HEK293 (cell line): ENCODE measurements around the gene HIRIP3.

Experiments
- AEBP2 ChIP-seq: fragments of 450-650 bp; formaldehyde crosslinking; IDR thresholded peaks from 2 replicates; pipeline ENCODE4 v1.5.1; 2016; ENCODE audit warnings: missing biosample characterization, missing genetic modification characterization, borderline replicate concordance
- BCL11B ChIP-seq: fragments of 450-650 bp; formaldehyde crosslinking; IDR thresholded peaks from 2 replicates; pipeline ENCODE4 v1.5.1; 2016; ENCODE audit warnings: low read depth, missing biosample characterization, missing genetic modification characterization
- GLIS1 ChIP-seq: fragments of 450-650 bp; formaldehyde crosslinking; IDR thresholded peaks from 2 replicates; pipeline ENCODE4 v1.5.1; 2016; ENCODE audit warnings: missing biosample characterization, missing genetic modification characterization
- KLF9 ChIP-seq: fragments of 450-650 bp; formaldehyde crosslinking; IDR thresholded peaks from 2 replicates; pipeline ENCODE4 v1.5.1; 2016; ENCODE audit warnings: missing biosample characterization, missing genetic modification characterization, low read depth
- SALL2 ChIP-seq: fragments of 450-650 bp; formaldehyde crosslinking; IDR thresholded peaks from 2 replicates; pipeline ENCODE4 v1.5.0; 2017; ENCODE audit warnings: missing biosample characterization, mild to moderate bottlenecking, missing genetic modification characterization, borderline replicate concordance
- TRIM28 ChIP-seq: IDR thresholded peaks from 2 replicates; pipeline ENCODE4 v1.6.1; 2011; ENCODE audit warnings: low read length, control low read depth, borderline replicate concordance
- WT1 ChIP-seq: fragments of 450-650 bp; formaldehyde crosslinking; IDR thresholded peaks from 2 replicates; pipeline ENCODE4 v1.5.1; 2016; ENCODE audit warnings: missing biosample characterization, missing genetic modification characterization
- ZBTB17 ChIP-seq: fragments of 450-650 bp; formaldehyde crosslinking; IDR thresholded peaks from 2 replicates; pipeline ENCODE4 v1.5.1; 2016; ENCODE audit warnings: missing biosample characterization, missing genetic modification characterization
- ZBTB26 ChIP-seq: fragments of 450-650 bp; formaldehyde crosslinking; optimal IDR thresholded peaks from 2 replicates; pipeline ENCODE3; 2016; ENCODE audit warnings: missing biosample characterization, mild to moderate bottlenecking, missing genetic modification characterization
- ZBTB8A ChIP-seq: fragments of 450-650 bp; formaldehyde crosslinking; IDR thresholded peaks from 2 replicates; pipeline ENCODE4 v1.5.1; 2016; ENCODE audit warnings: missing biosample characterization, missing genetic modification characterization
- ZEB2 ChIP-seq: fragments of 450-650 bp; formaldehyde crosslinking; IDR thresholded peaks from 2 replicates; pipeline ENCODE4 v1.5.1; 2016; ENCODE audit warnings: missing biosample characterization, missing genetic modification characterization
- ZNF146 ChIP-seq: fragments of 450-650 bp; formaldehyde crosslinking; IDR thresholded peaks from 2 replicates; pipeline ENCODE4 v1.5.1; 2016; ENCODE audit warnings: missing biosample characterization, missing genetic modification characterization
- ZNF239 ChIP-seq: fragments of 450-650 bp; formaldehyde crosslinking; IDR thresholded peaks from 2 replicates; pipeline ENCODE4 v1.5.1; 2016; ENCODE audit warnings: missing biosample characterization, missing genetic modification characterization
- ZNF280C ChIP-seq: fragments of 450-650 bp; formaldehyde crosslinking; IDR thresholded peaks from 2 replicates; pipeline ENCODE4 v1.5.1; 2016; ENCODE audit warnings: missing biosample characterization, missing genetic modification characterization
- ZNF335 ChIP-seq: fragments of 450-650 bp; formaldehyde crosslinking; conservative IDR thresholded peaks from 2 replicates; pipeline ENCODE4 v1.5.1; 2016; ENCODE audit warnings: missing biosample characterization, missing genetic modification characterization
- ZNF341 ChIP-seq: fragments of 450-650 bp; formaldehyde crosslinking; IDR thresholded peaks from 2 replicates; pipeline ENCODE4; 2016; ENCODE audit warnings: low read depth, missing biosample characterization, missing genetic modification characterization
- ZNF501 ChIP-seq: fragments of 450-650 bp; formaldehyde crosslinking; IDR thresholded peaks from 2 replicates; pipeline ENCODE4 v1.5.1; 2016; ENCODE audit warnings: missing biosample characterization, missing genetic modification characterization
- ZNF558 ChIP-seq: fragments of 450-650 bp; formaldehyde crosslinking; IDR thresholded peaks from 2 replicates; pipeline ENCODE4 v1.5.1; 2016; ENCODE audit warnings: missing biosample characterization, missing genetic modification characterization
- ZNF571 ChIP-seq: fragments of 450-650 bp; formaldehyde crosslinking; IDR thresholded peaks from 2 replicates; pipeline ENCODE4 v1.5.0; 2017; ENCODE audit warnings: missing biosample characterization, missing genetic modification characterization
- ZNF639 ChIP-seq: fragments of 450-650 bp; formaldehyde crosslinking; IDR thresholded peaks from 2 replicates; pipeline ENCODE4 v1.5.1; 2016; ENCODE audit warnings: missing biosample characterization, missing genetic modification characterization
- ZNF664 ChIP-seq: fragments of 450-650 bp; formaldehyde crosslinking; IDR thresholded peaks from 2 replicates; pipeline ENCODE4 v1.5.1; 2016; ENCODE audit warnings: missing biosample characterization, missing genetic modification characterization
- ZNF670 ChIP-seq: fragments of 450-650 bp; formaldehyde crosslinking; IDR thresholded peaks from 2 replicates; pipeline ENCODE4 v1.5.1; 2016; ENCODE audit warnings: missing biosample characterization, missing genetic modification characterization, low read depth
- ZSCAN16 ChIP-seq: fragments of 450-650 bp; formaldehyde crosslinking; IDR thresholded peaks from 2 replicates; pipeline ENCODE4 v1.5.1; 2016; ENCODE audit warnings: missing biosample characterization, missing genetic modification characterization
- TF ChIP-seq, protein P1 (sequence below): fragments of 450-650 bp; formaldehyde crosslinking; IDR thresholded peaks from 2 replicates; pipeline ENCODE4 v1.5.1; 2016; ENCODE audit warnings: missing biosample characterization, missing genetic modification characterization
- TF ChIP-seq, protein P2 (sequence below): fragments of 450-650 bp; formaldehyde crosslinking; IDR thresholded peaks from 2 replicates; pipeline ENCODE4 v1.5.1; 2016; ENCODE audit warnings: missing biosample characterization, missing genetic modification characterization
- TF ChIP-seq, protein P3 (sequence below): fragments of 450-650 bp; formaldehyde crosslinking; IDR thresholded peaks from 2 replicates; pipeline ENCODE4 v1.5.1; 2016; ENCODE audit warnings: missing biosample characterization, missing genetic modification characterization

The HIRIP3 gene

DNA sequence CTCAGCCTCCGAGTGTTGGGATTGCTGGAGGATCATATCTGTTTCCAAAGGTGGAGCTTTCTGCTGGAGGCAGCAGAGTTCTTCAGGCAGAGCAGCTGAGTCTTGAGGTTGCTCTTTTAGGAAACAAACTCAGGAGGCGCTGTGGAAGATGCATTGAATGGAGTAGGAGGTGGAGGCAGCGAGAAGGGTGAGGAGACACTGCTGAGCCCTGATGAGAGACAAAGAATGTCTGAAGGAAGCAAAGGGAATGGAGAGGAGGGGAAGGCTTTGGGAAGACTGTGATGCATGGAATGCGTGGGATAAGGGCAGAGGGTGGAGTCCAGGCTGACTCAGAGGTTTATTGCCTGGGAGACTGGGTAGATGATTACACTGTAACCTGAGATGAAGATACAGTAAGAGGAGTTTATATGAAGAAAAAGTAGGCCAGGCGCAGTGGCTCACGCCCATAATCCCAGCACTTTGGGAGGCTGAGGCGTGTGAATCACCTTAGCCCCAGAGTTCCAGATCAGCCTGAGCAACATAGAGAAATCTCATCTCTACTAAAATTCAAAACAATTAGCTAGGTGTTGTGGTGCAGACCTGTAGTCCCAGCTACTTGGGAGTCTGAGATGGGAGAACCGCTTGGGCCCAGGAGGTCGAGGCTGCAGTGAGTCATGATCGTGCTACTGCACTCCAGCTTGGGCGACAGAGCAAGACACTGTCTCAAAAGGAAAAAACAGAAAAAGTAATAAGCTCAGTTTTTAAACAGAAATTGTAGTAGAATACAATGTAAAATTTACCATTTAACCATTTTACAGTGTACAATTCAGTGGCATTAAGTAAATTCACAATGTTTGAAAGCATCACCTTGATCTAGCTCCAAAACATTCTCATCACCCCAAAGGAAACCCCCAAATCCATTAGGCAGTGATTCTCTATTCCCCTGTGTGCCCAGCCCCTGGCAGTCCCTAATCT is 51.3 kb downstream of the HIRIP3 start (continued):
- TF ChIP-seq KLF9 (tag by site-specific recombination), result peak; percentile 84
- no peak for TF ChIP-seq AEBP2 (tag by site-specific recombination)
- TF ChIP-seq, protein P1, sequence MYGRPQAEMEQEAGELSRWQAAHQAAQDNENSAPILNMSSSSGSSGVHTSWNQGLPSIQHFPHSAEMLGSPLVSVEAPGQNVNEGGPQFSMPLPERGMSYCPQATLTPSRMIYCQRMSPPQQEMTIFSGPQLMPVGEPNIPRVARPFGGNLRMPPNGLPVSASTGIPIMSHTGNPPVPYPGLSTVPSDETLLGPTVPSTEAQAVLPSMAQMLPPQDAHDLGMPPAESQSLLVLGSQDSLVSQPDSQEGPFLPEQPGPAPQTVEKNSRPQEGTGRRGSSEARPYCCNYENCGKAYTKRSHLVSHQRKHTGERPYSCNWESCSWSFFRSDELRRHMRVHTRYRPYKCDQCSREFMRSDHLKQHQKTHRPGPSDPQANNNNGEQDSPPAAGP (tag by site-specific recombination), result peak; percentile 99
- TF ChIP-seq ZBTB17 (tag by site-specific recombination), result peak; percentile 100
- no peak for TF ChIP-seq ZNF280C (tag by site-specific recombination)
- TF ChIP-seq ZEB2 (tag by site-specific recombination), result peak; percentile 99
- peak; percentile 95 for TF ChIP-seq ZBTB8A (tag by site-specific recombination)
- TF ChIP-seq ZBTB26, result peak; percentile 17
- 0 out of 2 replicates have a peak, but pooled peaks have one; percentile 28 for TF ChIP-seq ZNF501 (tag by site-specific recombination)
- TF ChIP-seq WT1 (tag by site-specific recombination), result peak; percentile 96
- TF ChIP-seq ZNF341, result peak; percentile 78
- no peak for TF ChIP-seq SALL2 (tag by site-specific recombination)
- TF ChIP-seq, protein P2, sequence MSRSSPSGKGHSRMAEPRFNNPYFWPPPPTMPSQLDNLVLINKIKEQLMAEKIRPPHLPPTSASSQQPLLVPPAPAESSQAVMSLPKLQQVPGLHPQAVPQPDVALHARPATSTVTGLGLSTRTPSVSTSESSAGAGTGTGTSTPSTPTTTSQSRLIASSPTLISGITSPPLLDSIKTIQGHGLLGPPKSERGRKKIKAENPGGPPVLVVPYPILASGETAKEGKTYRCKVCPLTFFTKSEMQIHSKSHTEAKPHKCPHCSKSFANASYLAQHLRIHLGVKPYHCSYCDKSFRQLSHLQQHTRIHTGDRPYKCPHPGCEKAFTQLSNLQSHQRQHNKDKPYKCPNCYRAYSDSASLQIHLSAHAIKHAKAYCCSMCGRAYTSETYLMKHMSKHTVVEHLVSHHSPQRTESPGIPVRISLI (tag by site-specific recombination), result 0 out of 2 replicates have a peak, but pooled peaks have one; percentile 10
- peak; percentile 20; the same call in 1 of the 2 replicates for TF ChIP-seq ZNF558 (tag by site-specific recombination)
- TF ChIP-seq ZNF239 (tag by site-specific recombination), result no peak
- TF ChIP-seq ZNF146, result no peak
- TF ChIP-seq ZNF335, result no peak
- TF ChIP-seq ZSCAN16 (tag by site-specific recombination), result no peak
- peak; percentile 99 for TF ChIP-seq TRIM28
- TF ChIP-seq GLIS1, result peak; percentile 85
- no peak for TF ChIP-seq BCL11B (tag by site-specific recombination)
- peak; percentile 77 for TF ChIP-seq ZNF664 (tag by site-specific recombination)
- TF ChIP-seq, protein P3, sequence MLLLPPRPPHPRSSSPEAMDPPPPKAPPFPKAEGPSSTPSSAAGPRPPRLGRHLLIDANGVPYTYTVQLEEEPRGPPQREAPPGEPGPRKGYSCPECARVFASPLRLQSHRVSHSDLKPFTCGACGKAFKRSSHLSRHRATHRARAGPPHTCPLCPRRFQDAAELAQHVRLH, result peak; percentile 98
- TF ChIP-seq ZNF639, result peak; percentile 84
- TF ChIP-seq ZNF571 (tag by site-specific recombination), result no peak
- no peak for TF ChIP-seq ZNF670 (tag by site-specific recombination)
